ENCODE data around the gene CCDC106. TPM values are rescaled to one million over a fixed set of nuclear protein-coding genes. Genes with fewer than 3 reads are reported as not detected.

Gene CCDC106
- total RNA-seq, 1 donor from 2014 or later, result 15.9 TPM

Other genes starting within 250 kb of the CCDC106 start
- gene UBE2S, start 240.4 kb upstream of the CCDC106 start, total RNA-seq, result 28.4 TPM
- gene SHISA7, start 204.9 kb upstream of the CCDC106 start, total RNA-seq, result not detected
- gene ISOC2, start 186.6 kb upstream of the CCDC106 start, total RNA-seq, result 50.8 TPM
- not detected for gene C19orf85, start 183.5 kb upstream of the CCDC106 start, total RNA-seq
- 3.4 TPM for gene ZNF628, start 171.6 kb upstream of the CCDC106 start, total RNA-seq
- 6.0 TPM for gene NAT14, start 163.0 kb upstream of the CCDC106 start, total RNA-seq
- gene SSC5D, start 159.8 kb upstream of the CCDC106 start, total RNA-seq, result 7.7 TPM
- 2.0 TPM for gene SBK2, start 111.1 kb upstream of the CCDC106 start, total RNA-seq
- gene SBK3, start 102.7 kb upstream of the CCDC106 start, total RNA-seq, result 6.7 TPM
- gene ZNF579, start 67.4 kb upstream of the CCDC106 start, total RNA-seq, result 12.2 TPM
- gene FIZ1, start 48.7 kb upstream of the CCDC106 start, total RNA-seq, result 19.4 TPM
- 13.7 TPM for gene ZNF524, start 47.9 kb upstream of the CCDC106 start, total RNA-seq
- gene ZNF865, start 42.6 kb upstream of the CCDC106 start, total RNA-seq, result 15.7 TPM
- 10.9 TPM for gene ZNF784, start 23.6 kb upstream of the CCDC106 start, total RNA-seq
- 29.0 TPM for gene ZNF580, start 7.2 kb upstream of the CCDC106 start, total RNA-seq
- gene ZNF581, start 4.6 kb upstream of the CCDC106 start, total RNA-seq, result 6.5 TPM
- 80.4 TPM for gene U2AF2, start 6.8 kb downstream of the CCDC106 start, total RNA-seq
- 193 TPM for gene EPN1, start 27.0 kb downstream of the CCDC106 start, total RNA-seq
- gene NLRP9, start 90.2 kb downstream of the CCDC106 start, total RNA-seq, result not detected
- gene RFPL4A, start 110.9 kb downstream of the CCDC106 start, total RNA-seq, result 0.46 TPM
- 0.57 TPM for gene RFPL4AL1, start 120.9 kb downstream of the CCDC106 start, total RNA-seq
- gene NLRP11, start 183.8 kb downstream of the CCDC106 start, total RNA-seq, result not detected
- not detected for gene NLRP4, start 188.3 kb downstream of the CCDC106 start, total RNA-seq

Measured in cardiac septum (tissue), 1 donor.